NCI-H226 (cell line): ENCODE results near the gene TMEM214.

Experiments used
- DNase-seq: peaks from one replicate; pipeline ENCODE4 v3.0.0-alpha.2; 2015

TMEM214 gene

GRCh38 chr2:27086090-27086723 is 53.4 kb downstream of the TMEM214 start:
- DNase-seq, result peak; percentile 87

GRCh38 chr2:27086724-27087593 is 54.2 kb downstream of the TMEM214 start, which contains the start of gene KHK:
TSS of gene KHK (plus strand) at chr2:27086772. CDS start at chr2:27087260, 488 bp downstream.
- DNase-seq, result peak; percentile 46

GRCh38 chr2:27087823-27088410 is 55.2 kb downstream of the TMEM214 start:
- DNase-seq, result no peak

- no peak for DNase-seq
Measured at GRCh38 chr2:27088634-27089033, 55.9 kb downstream of the TMEM214 start.

- no peak for DNase-seq
Measured at GRCh38 chr2:27089111-27089954, 56.6 kb downstream of the TMEM214 start.
